ENCODE measurements around the gene CPNE4. TPM values are rescaled to one million over a fixed set of nuclear protein-coding genes. Genes with fewer than 3 reads are reported as not detected.

Gene CPNE4
- total RNA-seq, 1 donor from 2014 or later: 0.20 TPM

GRCh38 chr3:131717493-131717892 lies 317.3 kb downstream of the CPNE4 start:
- H3K9me3 Mint-ChIP-seq: no peaks in the 10 kb centered on the region
- H3K27me3 Mint-ChIP-seq (ENCODE audit: low read depth): peaks cover 8% of the 10 kb centered on the region
- H3K36me3 Mint-ChIP-seq: no peaks in the 10 kb centered on the region
- DNase-seq (ENCODE audit: low spot score in 2 of 2, unreplicated experiment in 2 of 2): no peak
- H3K4me3 Mint-ChIP-seq: no peak overlapping the region
- H3K4me1 Mint-ChIP-seq: no peaks in the 10 kb centered on the region
- TF ChIP-seq CTCF (IDR thresholded peaks at IDR 0.05; ENCODE audit: unreplicated experiment): no peak
- H3K27ac Mint-ChIP-seq: no peak overlapping the region

DNA sequence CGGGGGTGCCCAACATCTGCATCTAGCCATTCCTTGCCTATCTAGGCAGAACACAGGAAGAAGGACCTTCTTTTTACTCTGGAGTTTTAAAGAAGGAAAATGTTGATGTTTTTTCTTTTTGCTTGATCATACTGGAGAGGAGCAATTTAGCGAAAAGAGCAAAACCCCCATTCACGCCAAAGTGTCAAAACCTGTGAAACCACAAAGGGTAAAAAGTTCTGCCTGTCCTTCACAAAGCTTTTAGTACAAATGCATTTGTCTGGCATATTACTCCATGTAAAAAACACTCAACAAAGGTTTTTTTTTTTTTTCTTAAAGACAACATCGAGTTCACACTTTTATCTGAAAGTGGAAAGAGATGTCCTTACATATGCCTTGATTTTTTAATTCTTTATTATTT lies 317.9 kb downstream of the CPNE4 start:
- Mint-ChIP-seq H3K27me3 (ENCODE audit: low read depth) (peaks cover 6% of the 10 kb centered on the region), H3K4me1 (no peaks in the 10 kb centered on the region), H3K27ac (no peak overlapping the region), H3K36me3 (no peaks in the 10 kb centered on the region), H3K4me3 (no peak overlapping the region), H3K9me3 (no peaks in the 10 kb centered on the region)
- no peak for DNase-seq (ENCODE audit: low spot score in 2 of 2, unreplicated experiment in 2 of 2)
- TF ChIP-seq CTCF (IDR thresholded peaks at IDR 0.05; ENCODE audit: unreplicated experiment): no peak

GRCh38 chr3:131716007-131716406 lies 318.8 kb downstream of the CPNE4 start:
- no peak overlapping the region for H3K27ac Mint-ChIP-seq
- no peak for DNase-seq (ENCODE audit: low spot score in 2 of 2, unreplicated experiment in 2 of 2)
- no peak for TF ChIP-seq CTCF (IDR thresholded peaks at IDR 0.05; ENCODE audit: unreplicated experiment)
- H3K27me3 Mint-ChIP-seq (ENCODE audit: low read depth): peaks cover 6% of the 10 kb centered on the region
- H3K4me1 Mint-ChIP-seq: peaks cover 4% of the 10 kb centered on the region
- H3K9me3 Mint-ChIP-seq: no peaks in the 10 kb centered on the region
- no peaks in the 10 kb centered on the region for H3K36me3 Mint-ChIP-seq
- no peak overlapping the region for H3K4me3 Mint-ChIP-seq

DNA sequence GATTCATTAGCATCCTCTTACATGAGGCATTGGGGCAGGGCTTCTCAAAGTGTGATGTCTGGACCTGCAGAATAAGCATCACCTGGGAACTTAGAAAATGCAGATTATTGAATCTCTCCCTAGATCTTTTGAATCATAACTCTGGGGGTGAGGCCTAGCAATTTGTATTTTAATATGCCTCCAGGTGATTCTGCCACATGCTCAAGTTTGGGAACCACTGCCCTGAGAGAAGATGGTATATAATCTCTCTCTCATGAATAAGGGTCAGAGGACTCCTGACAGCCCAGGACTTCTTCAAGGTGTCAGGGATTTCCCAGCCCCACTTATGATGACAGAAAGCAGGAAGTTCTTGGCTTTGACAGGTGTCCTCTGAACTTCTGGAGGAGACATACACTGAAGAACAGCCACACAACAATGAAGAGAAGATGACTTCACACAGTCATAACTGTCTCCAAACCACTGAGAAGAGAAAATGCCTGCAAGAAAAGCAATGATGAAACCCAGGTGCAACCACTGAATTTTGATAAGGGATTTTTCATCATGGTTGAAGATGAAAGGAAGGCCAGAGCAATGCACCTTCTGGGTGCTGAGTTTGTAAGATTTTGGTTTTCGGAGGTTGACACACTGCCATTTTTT lies 320.1 kb downstream of the CPNE4 start:
- Mint-ChIP-seq H3K27me3 (ENCODE audit: low read depth) (peaks cover 6% of the 10 kb centered on the region), H3K9me3 (no peaks in the 10 kb centered on the region), H3K27ac (no peak overlapping the region), H3K4me1 (peaks cover 4% of the 10 kb centered on the region), H3K36me3 (no peaks in the 10 kb centered on the region), H3K4me3 (no peak overlapping the region)
- no peak for DNase-seq (ENCODE audit: low spot score in 2 of 2, unreplicated experiment in 2 of 2)
- no peak for TF ChIP-seq CTCF (IDR thresholded peaks at IDR 0.05; ENCODE audit: unreplicated experiment)

DNA sequence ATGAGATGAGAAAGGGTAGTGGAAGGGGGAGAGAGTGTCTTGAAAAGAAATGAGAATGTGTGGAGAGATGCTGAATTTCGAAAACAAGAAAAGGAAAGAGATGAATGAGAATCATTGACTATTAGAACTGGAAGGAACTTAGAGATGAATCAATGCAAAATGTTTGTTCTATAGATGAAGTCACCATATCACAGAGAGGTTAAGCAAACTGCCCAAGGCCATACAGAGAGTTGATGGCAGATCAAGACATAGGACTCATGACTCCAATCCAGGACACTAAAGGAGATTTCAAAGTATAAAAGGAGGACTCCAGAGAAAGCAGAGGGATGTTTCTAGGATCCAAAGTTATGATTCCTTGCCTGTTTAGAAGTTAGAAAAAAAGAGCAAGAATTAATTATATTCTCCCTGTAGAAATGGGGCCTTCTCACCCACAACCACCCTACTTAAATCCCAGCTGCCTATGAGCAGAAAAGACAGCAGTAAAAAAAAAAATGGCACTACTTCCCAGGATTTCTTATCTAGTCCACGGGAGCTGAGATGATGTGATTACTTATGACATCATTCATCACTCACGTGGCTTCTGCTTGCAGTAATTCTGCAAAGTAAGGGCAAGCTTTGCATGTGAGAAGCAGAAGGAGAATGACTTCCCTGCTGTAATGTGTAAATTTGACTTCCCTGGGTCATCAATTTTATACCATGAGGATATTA lies 321.2 kb downstream of the CPNE4 start:
- DNase-seq (ENCODE audit: low spot score in 2 of 2, unreplicated experiment in 2 of 2): no peak
- Mint-ChIP-seq H3K9me3 (no peaks in the 10 kb centered on the region), H3K36me3 (no peaks in the 10 kb centered on the region), H3K27ac (no peak overlapping the region), H3K4me1 (peaks cover 4% of the 10 kb centered on the region), H3K4me3 (no peak overlapping the region), H3K27me3 (ENCODE audit: low read depth) (peaks cover 6% of the 10 kb centered on the region)
- no peak for TF ChIP-seq CTCF (IDR thresholded peaks at IDR 0.05; ENCODE audit: unreplicated experiment)
